GM12864 (cell line): ENCODE data around the gene UBE3D.

Experiments
- DNase-seq: peaks from one replicate; pipeline ENCODE4 v3.0.0-alpha.2; 2011; ENCODE audit warnings: low read depth
- H3K4me3 ChIP-seq: 2 replicates; pipeline ENCODE4 v1.5.1; 2011; ENCODE audit warnings: mild to moderate bottlenecking, low read depth, low read length, control low read depth
- TF ChIP-seq, protein P1 (sequence below): IDR thresholded peaks from 2 replicates; pipeline ENCODE4 v1.5.1; 2011; ENCODE audit warnings: low read depth, mild to moderate bottlenecking, moderate library complexity, low read length, control low read depth, inconsistent platforms; ENCODE audit errors: missing control alignments

Gene UBE3D

GRCh38 chr6:82924799-82925535 is 140.7 kb downstream of the UBE3D start:
- no peak overlapping the region for H3K4me3 ChIP-seq
- TF ChIP-seq, protein P1, sequence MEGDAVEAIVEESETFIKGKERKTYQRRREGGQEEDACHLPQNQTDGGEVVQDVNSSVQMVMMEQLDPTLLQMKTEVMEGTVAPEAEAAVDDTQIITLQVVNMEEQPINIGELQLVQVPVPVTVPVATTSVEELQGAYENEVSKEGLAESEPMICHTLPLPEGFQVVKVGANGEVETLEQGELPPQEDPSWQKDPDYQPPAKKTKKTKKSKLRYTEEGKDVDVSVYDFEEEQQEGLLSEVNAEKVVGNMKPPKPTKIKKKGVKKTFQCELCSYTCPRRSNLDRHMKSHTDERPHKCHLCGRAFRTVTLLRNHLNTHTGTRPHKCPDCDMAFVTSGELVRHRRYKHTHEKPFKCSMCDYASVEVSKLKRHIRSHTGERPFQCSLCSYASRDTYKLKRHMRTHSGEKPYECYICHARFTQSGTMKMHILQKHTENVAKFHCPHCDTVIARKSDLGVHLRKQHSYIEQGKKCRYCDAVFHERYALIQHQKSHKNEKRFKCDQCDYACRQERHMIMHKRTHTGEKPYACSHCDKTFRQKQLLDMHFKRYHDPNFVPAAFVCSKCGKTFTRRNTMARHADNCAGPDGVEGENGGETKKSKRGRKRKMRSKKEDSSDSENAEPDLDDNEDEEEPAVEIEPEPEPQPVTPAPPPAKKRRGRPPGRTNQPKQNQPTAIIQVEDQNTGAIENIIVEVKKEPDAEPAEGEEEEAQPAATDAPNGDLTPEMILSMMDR, result no peak
- DNase-seq, result no peak

DNA sequence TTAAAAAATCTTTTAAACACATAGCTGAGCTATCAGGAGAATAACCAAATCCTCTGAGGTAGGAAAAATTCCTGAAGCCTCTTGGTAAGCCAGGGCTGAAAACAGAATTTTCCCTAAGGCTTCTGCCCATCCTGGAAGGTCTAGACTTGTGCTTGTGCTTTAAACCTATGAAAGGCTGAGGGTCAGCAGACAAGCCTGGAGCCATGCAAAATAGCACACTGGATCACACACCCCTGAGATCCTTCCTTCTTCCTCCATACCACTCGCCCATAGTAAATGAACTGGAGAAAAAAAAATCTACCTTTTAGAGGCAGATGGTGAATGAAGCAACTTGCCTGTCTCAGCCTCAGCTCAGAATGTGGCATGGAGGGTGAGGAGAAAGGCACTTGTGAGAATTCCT is 144.4 kb downstream of the UBE3D start:
- no peak for DNase-seq
- H3K4me3 ChIP-seq, result no peak overlapping the region
- TF ChIP-seq, protein P1, result no peak

DNA sequence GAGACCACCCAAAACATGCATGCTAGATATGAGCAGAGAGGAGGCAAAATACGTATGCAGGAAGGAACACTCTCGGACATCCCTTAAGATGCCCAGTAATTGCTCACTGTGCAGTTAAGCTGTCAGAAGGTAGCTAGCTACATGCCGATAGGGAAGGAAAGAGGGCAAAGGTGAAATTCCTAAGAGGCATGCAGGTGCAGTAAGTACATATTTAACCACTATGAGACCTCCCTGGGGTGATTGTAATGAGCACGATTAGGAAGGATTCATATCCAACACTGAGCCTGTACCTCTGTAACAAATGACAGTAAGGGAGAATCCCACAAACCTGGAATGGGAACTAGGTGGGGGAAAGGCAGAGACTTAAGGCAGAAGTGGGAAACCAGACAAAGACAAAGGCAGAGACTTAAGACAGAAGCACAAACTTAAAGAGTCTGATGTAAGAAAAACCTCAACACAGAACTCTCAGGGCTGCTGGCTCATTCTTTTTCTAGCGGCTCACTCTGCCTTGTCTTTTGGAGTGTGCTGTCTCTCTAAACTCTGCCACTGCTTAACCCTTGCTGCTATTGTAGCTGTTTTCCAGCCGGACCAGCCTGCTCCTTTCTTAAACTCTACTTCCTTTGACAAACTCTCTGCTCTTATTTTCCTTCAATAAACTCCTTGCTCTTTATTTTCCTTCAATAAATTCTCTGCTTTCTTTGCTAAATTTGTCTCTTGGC is 148.1 kb downstream of the UBE3D start:
- H3K4me3 ChIP-seq, result no peak overlapping the region
- no peak for DNase-seq
- TF ChIP-seq, protein P1, result no peak

DNA sequence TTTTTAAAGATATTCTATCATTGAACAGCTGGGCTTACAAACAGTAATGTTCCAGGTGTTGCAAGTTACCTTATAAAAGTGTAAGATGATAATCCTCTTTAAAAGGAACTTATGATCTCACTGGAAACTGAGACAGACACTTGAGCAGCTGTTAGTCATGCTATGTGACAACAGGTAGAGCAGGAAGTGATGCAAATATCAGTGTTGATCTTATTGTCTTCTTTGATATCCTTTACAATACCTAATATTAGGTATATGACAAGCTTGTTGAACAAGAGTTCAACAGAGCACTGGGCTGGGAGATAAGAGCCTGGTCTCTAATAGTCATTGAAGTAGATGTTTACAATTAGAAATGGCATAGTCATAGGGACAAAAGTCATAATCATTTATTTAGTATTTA is 150.0 kb downstream of the UBE3D start:
- no peak for DNase-seq
- H3K4me3 ChIP-seq, result no peak overlapping the region
- TF ChIP-seq, protein P1, result no peak

- H3K4me3 ChIP-seq, result no peak overlapping the region
- TF ChIP-seq, protein P1, result no peak
- no peak for DNase-seq
These were observed 151.1 kb downstream of the UBE3D start for GRCh38 chr6:82914511-82914910.

DNA sequence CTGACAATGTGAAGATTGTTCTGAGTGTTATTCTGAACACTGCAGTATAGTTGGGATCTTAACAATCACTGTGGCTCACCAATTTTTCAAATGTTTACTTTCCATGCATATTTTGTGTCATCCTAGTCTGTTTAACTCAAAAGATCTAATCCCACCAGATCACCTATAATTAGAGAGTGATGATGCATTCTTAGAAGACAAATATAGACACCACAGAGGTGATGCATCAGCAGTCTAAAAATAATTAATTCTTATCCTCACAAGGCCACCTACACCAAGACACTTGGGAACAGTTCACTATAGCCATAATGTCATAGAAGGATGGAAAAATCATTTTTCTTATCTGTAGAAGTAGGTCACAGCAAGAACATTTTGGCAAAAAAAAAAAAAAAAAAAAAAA is 154.8 kb downstream of the UBE3D start:
- no peak overlapping the region for H3K4me3 ChIP-seq
- DNase-seq, result no peak
- TF ChIP-seq, protein P1, result no peak
